Activated T-helper 9 cell treated with anti-CD3 and anti-CD28 coated beads, Interleukin-2, amount 50 U/mL, for 16 hours (primary cell): ENCODE measurements around the gene CCT5.
"Not testable (repeated sequence)": the region's sequence is repeated elsewhere in the genome, so short reads cannot be mapped to it uniquely, and the experiment has no call there.

Source experiments
- DNase-seq: peaks from one replicate; pipeline ENCODE4 v3.0.0-alpha.2; 2020; ENCODE audit warnings: low read depth

Gene CCT5

GRCh38 chr5:10246761-10247160 lies 3.3 kb upstream of the CCT5 start:
- no peak for DNase-seq

- DNase-seq: not testable (repeated sequence)
Observed at GRCh38 chr5:10247217-10247616, 2.9 kb upstream of the CCT5 start.

- DNase-seq: no peak
Observed at GRCh38 chr5:10248378-10249260, 1.5 kb upstream of the CCT5 start.

- no peak for DNase-seq
Observed at GRCh38 chr5:10250806-10251276, 761 bp downstream of the CCT5 start.

GRCh38 chr5:10251405-10251804 lies 1.3 kb downstream of the CCT5 start:
- DNase-seq: no peak

GRCh38 chr5:10253390-10253789 lies 3.3 kb downstream of the CCT5 start:
- no peak for DNase-seq

- DNase-seq: no peak
Observed at GRCh38 chr5:10254686-10255085, 4.6 kb downstream of the CCT5 start.

- no peak for DNase-seq
Observed at GRCh38 chr5:10257870-10258269, 7.8 kb downstream of the CCT5 start.

GRCh38 chr5:10259899-10260298 lies 9.8 kb downstream of the CCT5 start:
- no peak for DNase-seq

- no peak for DNase-seq
Observed at GRCh38 chr5:10261065-10261464, 11.0 kb downstream of the CCT5 start.

GRCh38 chr5:10262121-10262774 lies 12.2 kb downstream of the CCT5 start:
- DNase-seq: no peak

GRCh38 chr5:10262995-10263394 lies 12.9 kb downstream of the CCT5 start:
- DNase-seq: no peak

GRCh38 chr5:10264604-10265003 lies 14.5 kb downstream of the CCT5 start:
- DNase-seq: no peak

- DNase-seq: no peak
Observed at GRCh38 chr5:10265245-10266109, 15.4 kb downstream of the CCT5 start.

GRCh38 chr5:10266137-10266536 lies 16.1 kb downstream of the CCT5 start:
- no peak for DNase-seq

GRCh38 chr5:10266839-10267238 lies 16.8 kb downstream of the CCT5 start:
- DNase-seq: no peak

GRCh38 chr5:10268100-10268499 lies 18.0 kb downstream of the CCT5 start:
- DNase-seq: no peak

GRCh38 chr5:10272053-10272874 lies 22.2 kb downstream of the CCT5 start:
- no peak for DNase-seq

- not testable (repeated sequence) for DNase-seq
Observed at GRCh38 chr5:10272875-10273209, 22.8 kb downstream of the CCT5 start.

- no peak for DNase-seq
Observed at GRCh38 chr5:10275460-10275859, 25.4 kb downstream of the CCT5 start.

GRCh38 chr5:10275991-10276390 lies 25.9 kb downstream of the CCT5 start:
- DNase-seq: no peak

GRCh38 chr5:10276691-10277090 lies 26.6 kb downstream of the CCT5 start:
- DNase-seq: no peak
